Activated T-cell treated with anti-CD3 and anti-CD28 coated beads for 1 hour (primary cell): ENCODE data around the gene NDN.
"Not testable (repeated sequence)": the region's sequence is repeated elsewhere in the genome, so short reads cannot be mapped to it uniquely, and the experiment has no call there.

Experiments
- DNase-seq: peaks from one replicate; pipeline ENCODE4 v3.0.0-alpha.2; 2020; ENCODE audit warnings: low read depth

The NDN gene, protein sequence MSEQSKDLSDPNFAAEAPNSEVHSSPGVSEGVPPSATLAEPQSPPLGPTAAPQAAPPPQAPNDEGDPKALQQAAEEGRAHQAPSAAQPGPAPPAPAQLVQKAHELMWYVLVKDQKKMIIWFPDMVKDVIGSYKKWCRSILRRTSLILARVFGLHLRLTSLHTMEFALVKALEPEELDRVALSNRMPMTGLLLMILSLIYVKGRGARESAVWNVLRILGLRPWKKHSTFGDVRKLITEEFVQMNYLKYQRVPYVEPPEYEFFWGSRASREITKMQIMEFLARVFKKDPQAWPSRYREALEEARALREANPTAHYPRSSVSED

DNA sequence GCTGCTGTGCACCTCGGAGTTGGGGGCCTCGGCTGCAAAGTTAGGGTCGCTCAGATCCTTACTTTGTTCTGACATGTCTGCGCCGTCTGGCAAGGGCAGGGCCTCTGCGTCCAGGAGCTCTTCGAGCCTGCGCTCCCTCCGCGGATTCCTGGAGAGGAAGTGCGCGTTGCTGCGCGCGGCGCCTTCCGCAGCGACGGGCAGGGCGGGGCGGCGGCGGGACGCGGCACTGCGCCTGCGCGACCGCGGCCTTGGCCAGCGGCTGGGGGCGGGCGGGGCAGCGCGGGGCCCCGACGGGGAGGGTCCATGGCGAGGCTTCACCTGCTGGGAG, at the start of gene NDN:
Gene NDN (minus strand): TSS at position 163 of the 328 bp plus-strand sequence. CDS start 88 bp downstream, at position 75.
- DNase-seq = no peak

GRCh38 chr15:23736033-23736673, 49.0 kb upstream of the NDN start:
- no peak for DNase-seq

DNA sequence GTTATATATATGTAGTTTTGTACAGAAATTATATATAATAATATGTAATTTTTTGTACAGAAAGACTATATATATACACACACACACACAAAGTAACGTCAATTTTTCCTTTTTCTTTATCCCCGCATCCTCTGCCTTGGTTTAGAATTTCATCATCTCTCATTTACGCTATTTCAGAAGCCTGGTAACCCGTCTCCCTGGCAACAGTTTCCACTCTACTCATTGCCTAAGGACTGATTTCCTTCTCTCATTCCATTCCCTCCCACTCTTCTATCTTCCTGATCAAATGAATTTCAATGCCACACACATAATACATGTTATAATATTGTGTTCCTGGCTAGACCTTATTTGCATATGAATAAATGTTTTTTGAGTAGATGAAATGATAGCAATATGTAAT, 47.8 kb upstream of the NDN start:
- DNase-seq = no peak

GRCh38 chr15:23713874-23714656, 27.0 kb upstream of the NDN start:
- not testable (repeated sequence) for DNase-seq

DNA sequence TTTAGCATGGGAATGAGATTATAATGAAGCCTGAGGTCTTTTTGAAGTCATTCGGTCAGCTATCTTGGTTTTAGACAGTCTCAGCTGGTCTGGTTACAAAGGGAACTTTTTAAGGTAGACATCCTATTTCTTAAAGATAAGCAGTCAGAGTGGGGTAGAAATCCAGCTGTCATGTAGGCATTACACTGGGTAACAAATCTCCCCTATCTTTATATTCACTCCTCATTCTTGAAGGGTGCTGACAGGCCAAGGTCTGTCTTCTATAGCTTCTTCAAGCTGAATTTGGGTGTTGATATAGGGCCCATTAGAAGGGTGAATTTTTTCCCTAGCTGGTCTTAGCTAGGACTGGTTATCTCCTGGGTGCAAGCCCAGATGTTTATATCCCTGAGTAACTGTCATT, 21.2 kb upstream of the NDN start:
- no peak for DNase-seq

- DNase-seq = no peak
Observed at GRCh38 chr15:23695282-23695681, 8.2 kb upstream of the NDN start.

- DNase-seq = no peak
Observed at GRCh38 chr15:23694592-23694991, 7.5 kb upstream of the NDN start.

DNA sequence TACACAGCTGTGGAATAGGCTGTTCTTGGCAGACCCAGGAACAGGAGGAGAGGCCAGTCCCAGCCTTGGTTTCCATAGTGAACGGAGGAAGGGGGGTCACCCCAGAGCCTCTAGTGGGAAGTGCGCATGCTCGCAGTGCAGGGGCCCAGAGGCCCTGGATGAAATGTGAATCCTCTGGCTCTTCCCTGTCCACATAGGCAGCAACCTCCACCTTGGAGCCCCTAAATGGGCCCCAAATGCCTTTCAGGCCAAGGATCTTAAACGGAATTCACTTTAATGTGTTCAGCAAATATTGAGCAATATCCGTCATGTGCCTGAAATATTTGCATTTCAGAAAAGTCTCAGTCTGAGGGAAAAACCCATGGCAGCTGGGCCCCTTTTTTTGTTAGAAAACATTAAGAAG, 3.3 kb upstream of the NDN start:
- no peak for DNase-seq

GRCh38 chr15:23690015-23690414, 2.9 kb upstream of the NDN start:
- DNase-seq = no peak

GRCh38 chr15:23686466-23687142, 501 bp downstream of the NDN start:
- DNase-seq = no peak

GRCh38 chr15:23671481-23671880, 15.6 kb downstream of the NDN start:
- DNase-seq = no peak

DNA sequence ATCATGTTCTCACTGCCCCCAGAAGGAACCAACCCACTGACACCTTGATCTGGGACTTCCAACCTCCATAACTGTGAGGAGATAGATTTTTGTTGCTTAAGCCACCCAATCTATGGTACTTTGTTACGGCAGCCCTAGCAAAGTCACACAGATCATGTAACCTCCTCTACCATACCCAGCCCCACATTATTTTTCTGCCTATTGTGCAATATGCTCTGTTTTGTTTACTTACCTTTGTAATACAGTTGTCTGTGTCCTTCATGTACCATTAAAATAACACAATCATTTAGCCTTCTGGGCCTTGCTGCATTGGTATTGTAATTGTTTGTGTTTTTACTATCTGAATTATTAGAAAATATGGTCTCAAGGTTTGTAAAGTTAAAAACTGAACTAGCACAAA, 16.1 kb downstream of the NDN start:
- no peak for DNase-seq

DNA sequence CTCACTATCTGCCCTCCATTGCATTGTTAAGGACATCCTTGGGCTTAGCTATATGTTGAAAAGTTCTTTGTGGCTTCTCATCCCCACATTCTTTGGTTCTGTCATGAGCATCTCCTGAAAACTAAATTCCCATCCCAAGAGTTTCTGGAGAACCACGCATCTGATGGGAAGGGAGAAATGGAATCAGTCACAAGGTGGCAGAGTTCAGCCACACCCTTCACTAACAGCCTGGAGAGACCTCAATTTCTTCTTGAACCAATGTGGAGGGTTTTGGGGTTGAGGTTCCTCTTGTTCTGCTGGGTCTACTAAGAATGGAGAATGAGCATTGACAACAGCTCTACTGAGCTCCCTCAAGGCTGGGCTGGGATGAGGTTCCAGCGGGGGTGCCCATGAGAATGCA, 23.9 kb downstream of the NDN start:
- DNase-seq = no peak

- DNase-seq = no peak
Observed at GRCh38 chr15:23648920-23649515, 38.1 kb downstream of the NDN start.

GRCh38 chr15:23647421-23648370, 39.4 kb downstream of the NDN start, which contains the start of gene MAGEL2:
MAGEL2 (minus strand) TSS chr15:23647867; CDS start chr15:23647742, 125 bp downstream.
- DNase-seq = no peak

- DNase-seq = no peak
Observed at GRCh38 chr15:23647001-23647295, 40.2 kb downstream of the NDN start.

GRCh38 chr15:23646165-23647000, 40.7 kb downstream of the NDN start:
- DNase-seq = no peak

GRCh38 chr15:23645371-23646164, 41.5 kb downstream of the NDN start:
- DNase-seq = no peak

DNA sequence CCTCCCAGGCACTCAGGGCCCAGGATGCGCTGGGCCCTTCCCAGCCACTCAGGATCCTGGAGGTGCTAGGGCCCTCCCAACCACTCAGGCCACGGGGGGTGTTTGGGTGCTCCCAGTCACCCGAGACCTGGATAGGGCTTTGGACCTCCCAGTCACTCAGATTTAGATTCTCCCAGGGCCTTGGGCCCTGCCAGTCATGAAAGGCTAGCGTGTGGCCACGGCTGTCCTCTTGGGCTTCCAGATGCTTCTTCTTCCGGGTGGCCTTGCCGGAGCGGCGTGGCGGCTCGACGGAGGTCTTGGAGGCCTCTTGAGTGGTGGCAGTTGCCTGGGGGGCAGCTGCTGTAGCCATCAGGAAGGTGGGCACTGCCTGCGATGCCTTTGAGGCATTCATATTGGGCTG, 42.3 kb downstream of the NDN start:
- no peak for DNase-seq
